Keratinocyte (primary cell): ENCODE measurements around the gene C10orf90. TPM values are rescaled to one million over a fixed set of nuclear protein-coding genes. Genes with fewer than 3 reads are reported as not detected.

ENCODE experiments used
- DNase-seq: peaks from one replicate; pipeline ENCODE4 v3.0.0-alpha.2; 2011; ENCODE audit warnings: low read depth, missing footprints, low spot score
- FAIRE-seq: peaks from 2 replicates; lab custom pipeline; 2011; peaks lifted over from hg19 to GRCh38; lab: Jason Lieb, UNC
- H2AFZ ChIP-seq: 2 replicates; pipeline ENCODE4 v1.6.0; 2012; ENCODE audit warnings: low read length, control low read depth, inconsistent platforms; ENCODE audit not compliant: control insufficient read depth
- H3K27ac ChIP-seq: 2 replicates; pipeline ENCODE4 v1.5.1; 2011; ENCODE audit warnings: low read length; ENCODE audit not compliant: control insufficient read depth, insufficient read depth
- H3K27me3 ChIP-seq: 3 replicates; pipeline ENCODE4 v1.6.0; 2011; ENCODE audit warnings: low read length; ENCODE audit not compliant: control insufficient read depth, insufficient read depth; ENCODE audit errors: extremely low read depth
- H3K36me3 ChIP-seq, 2 experiments: 2 replicates in 1 of 2; 3 replicates in 1 of 2; pipeline ENCODE4 v1.5.1; 2011; ENCODE audit warnings: low read length in 2 of 2, mild to moderate bottlenecking in 1 of 2; ENCODE audit not compliant: control insufficient read depth in 2 of 2, insufficient read depth in 2 of 2; ENCODE audit errors: extremely low read depth in 1 of 2
- H3K4me1 ChIP-seq: 3 replicates; pipeline ENCODE4 v1.5.1; 2011; ENCODE audit warnings: low read length; ENCODE audit not compliant: control insufficient read depth, insufficient read depth; ENCODE audit errors: extremely low read depth
- H3K4me2 ChIP-seq: 3 replicates; pipeline ENCODE4 v1.6.0; 2011; ENCODE audit warnings: low read depth, low read length; ENCODE audit not compliant: control insufficient read depth, insufficient read depth; ENCODE audit errors: extremely low read depth
- H3K4me3 ChIP-seq, 3 experiments: fragments of 200-600 bp in 1 of 3; sonication (generic) in 1 of 3; 2 replicates in 2 of 3; 3 replicates in 1 of 3; pipeline ENCODE4 v1.5.1; 2011 to 2016; ENCODE audit warnings: low read length in 3 of 3, mild to moderate bottlenecking in 3 of 3, control low read depth in 2 of 3, inconsistent platforms in 1 of 3, low read depth in 1 of 3, mixed read lengths in 1 of 3, mixed run types in 1 of 3, moderate library complexity in 1 of 3; ENCODE audit not compliant: control insufficient read depth in 2 of 3, insufficient read depth in 2 of 3; ENCODE audit errors: extremely low read depth in 1 of 3
- H3K79me2 ChIP-seq: 2 replicates; pipeline ENCODE4 v1.6.0; 2012; ENCODE audit warnings: low read length; ENCODE audit not compliant: control insufficient read depth, insufficient read depth
- H3K9ac ChIP-seq: 3 replicates; pipeline ENCODE4 v1.6.0; 2011; ENCODE audit warnings: low read length; ENCODE audit not compliant: control insufficient read depth, insufficient read depth; ENCODE audit errors: extremely low read depth
- H3K9me1 ChIP-seq: 3 replicates; pipeline ENCODE4 v1.6.0; 2011; ENCODE audit warnings: low read length; ENCODE audit not compliant: control insufficient read depth, insufficient read depth; ENCODE audit errors: extremely low read depth
- H3K9me3 ChIP-seq: 2 replicates; pipeline ENCODE4 v1.5.1; 2012; ENCODE audit warnings: low read depth, low read length; ENCODE audit not compliant: control insufficient read depth
- H4K20me1 ChIP-seq: 3 replicates; pipeline ENCODE4 v1.6.0; 2011; ENCODE audit warnings: low read length; ENCODE audit not compliant: control insufficient read depth, insufficient read depth; ENCODE audit errors: extremely low read depth
- EZH2 ChIP-seq: IDR thresholded peaks from one replicate; pipeline ENCODE4 v1.6.1; 2012; ENCODE audit warnings: inconsistent platforms, mild to moderate bottlenecking, low read length, moderate library complexity
- dilution Hi-C: fragments of 300-500 bp; cut with MboI; formaldehyde crosslinking; loops from one replicate; pipeline ENCODE4 v1.7.0; 2020; ENCODE audit warnings: low sequenced_read_pairs; ENCODE audit not compliant: extremely low pct_ligation_motif_present
- polyA plus RNA-seq, 5 experiments: library from polyadenylated mRNA; depleted of rRNA in 3 of 5; stranded (reverse) in 3 of 5; stranded (forward) in 1 of 5; unstranded in 1 of 5; fragments of >200 nt; gene quantifications; 1 replicate in 1 of 5; 2 replicates in 3 of 5; 3 replicates in 1 of 5; pipeline versions ENCODE4 v1.2.1 to v1.2.3, GENCODE V29; 2011 to 2012; ENCODE audit warnings: missing spikeins in 2 of 5, low read depth in 1 of 5, low replicate concordance in 1 of 5
- TF ChIP-seq, protein P1 (sequence below), 3 experiments: IDR thresholded peaks in 1 of 3; conservative IDR thresholded peaks in 1 of 3; optimal IDR thresholded peaks in 1 of 3; 2 replicates in 2 of 3; 3 replicates in 1 of 3; pipeline versions ENCODE3 to v1.5.1; 2011; ENCODE audit warnings: low read length in 3 of 3, mild to moderate bottlenecking in 3 of 3, moderate library complexity in 2 of 3, control low read depth in 1 of 3, inconsistent platforms in 1 of 3; ENCODE audit not compliant: insufficient read depth in 2 of 3; ENCODE audit errors: extremely low read depth in 1 of 3

The C10orf90 gene
- polyA plus RNA-seq, 1 donor (not counting 4 experiments of a cell fraction or from before 2014, with no cell fraction given), result not detected

DNA sequence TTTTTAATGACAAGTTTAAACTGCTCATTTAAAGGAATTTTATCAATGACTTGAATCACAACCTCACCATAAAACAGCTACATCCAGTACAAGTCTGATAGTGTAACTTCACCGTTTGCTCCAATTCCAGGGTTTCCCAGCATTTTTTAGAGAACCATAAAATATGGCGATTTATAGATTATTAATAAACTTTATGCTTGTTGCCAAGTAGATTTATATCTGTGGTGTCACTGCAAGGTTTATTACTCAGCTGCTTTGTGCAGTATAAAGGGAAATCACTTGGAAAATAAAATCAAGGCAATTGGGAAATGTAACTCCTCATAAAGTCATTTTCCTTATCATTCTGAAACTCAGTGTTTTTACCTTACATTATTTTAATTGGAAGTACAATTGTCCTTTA, 218.2 kb downstream of the C10orf90 start:
- no peaks in the 10 kb centered on the region for H3K79me2 ChIP-seq
- TF ChIP-seq EZH2, result no peak
- no peak overlapping the region for H3K4me2 ChIP-seq
- no peak overlapping the region for H2AFZ ChIP-seq
- H3K4me3 ChIP-seq, result no peak overlapping the region
- no peaks in the 10 kb centered on the region for H3K36me3 ChIP-seq
- no peaks in the 10 kb centered on the region for H3K9me3 ChIP-seq
- H3K4me1 ChIP-seq, result no peaks in the 10 kb centered on the region
- no peak overlapping the region for H3K9ac ChIP-seq
- dilution Hi-C loops, result no loop called here
- H3K27me3 ChIP-seq, result no peaks in the 10 kb centered on the region
- DNase-seq (no peak), FAIRE-seq (no peak)
- no peaks in the 10 kb centered on the region for H3K9me1 ChIP-seq
- no peak overlapping the region for H3K27ac ChIP-seq
- H4K20me1 ChIP-seq, result no peaks in the 10 kb centered on the region

DNA sequence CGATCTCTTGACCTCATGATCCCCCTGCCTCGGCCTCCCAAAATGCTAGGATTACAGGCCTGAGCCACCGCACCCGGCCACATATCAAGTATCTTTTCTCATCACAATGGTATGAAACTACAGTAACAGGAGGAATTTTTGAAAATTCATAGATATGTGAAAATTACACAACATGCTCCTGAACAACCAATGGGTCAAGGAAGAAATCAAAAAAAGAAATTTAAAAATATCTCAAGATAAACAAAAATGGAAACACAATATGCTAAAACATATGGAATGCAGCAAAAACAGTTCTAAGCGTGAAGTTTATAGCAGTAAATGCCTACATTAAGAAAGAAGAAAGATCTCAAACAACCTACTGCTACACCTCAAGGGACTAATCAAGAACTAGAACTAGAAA, 222.4 kb downstream of the C10orf90 start:
- FAIRE-seq, result no peak
- H3K4me2 ChIP-seq, result no peak overlapping the region
- TF ChIP-seq EZH2, result no peak
- TF ChIP-seq, protein P1, sequence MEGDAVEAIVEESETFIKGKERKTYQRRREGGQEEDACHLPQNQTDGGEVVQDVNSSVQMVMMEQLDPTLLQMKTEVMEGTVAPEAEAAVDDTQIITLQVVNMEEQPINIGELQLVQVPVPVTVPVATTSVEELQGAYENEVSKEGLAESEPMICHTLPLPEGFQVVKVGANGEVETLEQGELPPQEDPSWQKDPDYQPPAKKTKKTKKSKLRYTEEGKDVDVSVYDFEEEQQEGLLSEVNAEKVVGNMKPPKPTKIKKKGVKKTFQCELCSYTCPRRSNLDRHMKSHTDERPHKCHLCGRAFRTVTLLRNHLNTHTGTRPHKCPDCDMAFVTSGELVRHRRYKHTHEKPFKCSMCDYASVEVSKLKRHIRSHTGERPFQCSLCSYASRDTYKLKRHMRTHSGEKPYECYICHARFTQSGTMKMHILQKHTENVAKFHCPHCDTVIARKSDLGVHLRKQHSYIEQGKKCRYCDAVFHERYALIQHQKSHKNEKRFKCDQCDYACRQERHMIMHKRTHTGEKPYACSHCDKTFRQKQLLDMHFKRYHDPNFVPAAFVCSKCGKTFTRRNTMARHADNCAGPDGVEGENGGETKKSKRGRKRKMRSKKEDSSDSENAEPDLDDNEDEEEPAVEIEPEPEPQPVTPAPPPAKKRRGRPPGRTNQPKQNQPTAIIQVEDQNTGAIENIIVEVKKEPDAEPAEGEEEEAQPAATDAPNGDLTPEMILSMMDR (optimal IDR thresholded peaks at IDR 0.05 in 1 of 3, IDR thresholded peaks at IDR 0.05 in 1 of 3, conservative IDR thresholded peaks at IDR 0.05 in 1 of 3; ENCODE audit: extremely low read depth in 1 of 3, insufficient read depth in 2 of 3, low read length in 3 of 3), result no peak

DNA sequence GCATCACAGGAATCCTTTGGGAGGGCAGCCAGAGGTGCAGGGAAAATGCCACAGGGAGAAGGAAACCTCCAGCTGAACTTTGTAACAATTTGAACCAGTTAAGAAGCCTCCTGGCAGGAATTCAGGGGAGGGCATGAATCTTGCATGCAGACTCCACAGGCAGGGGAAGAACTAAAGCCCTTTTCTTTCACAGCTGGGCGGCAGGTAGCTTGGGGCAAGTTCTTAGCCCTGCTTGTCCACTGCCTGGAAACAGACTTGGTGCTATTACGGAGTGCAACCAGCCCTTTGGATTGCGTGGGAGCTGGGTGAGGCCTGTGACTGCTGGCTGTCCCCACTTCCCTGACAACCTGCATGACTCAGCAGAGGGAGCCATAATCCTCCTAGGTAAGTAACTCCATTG, 230.6 kb downstream of the C10orf90 start:
- H3K27ac ChIP-seq, result no peak overlapping the region
- dilution Hi-C loops, result no loop called here
- H3K4me2 ChIP-seq, result no peak overlapping the region

More for the DNA sequence above, 222.4 kb downstream of the C10orf90 start:
- Histone ChIP-seq H3K27ac (no peak overlapping the region), H3K4me1 (no peaks in the 10 kb centered on the region), H2AFZ (no peak overlapping the region), H3K79me2 (no peaks in the 10 kb centered on the region), H3K9ac (no peak overlapping the region), H3K4me3 (no peak overlapping the region), H4K20me1 (no peaks in the 10 kb centered on the region), H3K27me3 (no peaks in the 10 kb centered on the region), H3K9me3 (no peaks in the 10 kb centered on the region), H3K36me3 (no peaks in the 10 kb centered on the region), H3K9me1 (no peaks in the 10 kb centered on the region)
- DNase-seq, result no peak
- dilution Hi-C loops, result no loop called here

More for the DNA sequence above, 230.6 kb downstream of the C10orf90 start:
- Histone ChIP-seq H3K36me3 (no peaks in the 10 kb centered on the region), H3K9me3 (no peaks in the 10 kb centered on the region), H3K4me1 (no peaks in the 10 kb centered on the region), H3K79me2 (no peaks in the 10 kb centered on the region), H4K20me1 (no peaks in the 10 kb centered on the region), H3K9ac (no peak overlapping the region), H3K9me1 (no peaks in the 10 kb centered on the region), H3K27me3 (no peaks in the 10 kb centered on the region), H3K4me3 (no peak overlapping the region), H2AFZ (no peak overlapping the region)
- FAIRE-seq (no peak), DNase-seq (no peak)
- no peak for TF ChIP-seq EZH2
- TF ChIP-seq, protein P1 (optimal IDR thresholded peaks at IDR 0.05 in 1 of 3, IDR thresholded peaks at IDR 0.05 in 1 of 3, conservative IDR thresholded peaks at IDR 0.05 in 1 of 3; ENCODE audit: extremely low read depth in 1 of 3, insufficient read depth in 2 of 3, low read length in 3 of 3), result no peak
